NT2/D1 (cell line): ENCODE measurements around the gene NRXN2.

ENCODE experiments used
- SUZ12 ChIP-seq: IDR thresholded peaks from 2 replicates; pipeline ENCODE4 v1.6.1; 2011; ENCODE audit not compliant: insufficient read length, insufficient read depth; ENCODE audit errors: extremely low read depth
- YY1 ChIP-seq: IDR thresholded peaks from 2 replicates; pipeline ENCODE4 v1.6.1; 2011; ENCODE audit not compliant: insufficient read length, insufficient read depth
- ZNF274 ChIP-seq: IDR thresholded peaks from 2 replicates; pipeline ENCODE4 v1.6.1; 2011; ENCODE audit warnings: mild to moderate bottlenecking, low read depth, low read length

GRCh38 chr11:64760759-64761420 lies 37.9 kb upstream of the NRXN2 start:
- TF ChIP-seq YY1 (no peak), SUZ12 (no peak), ZNF274 (no peak)
